ENCODE results near the gene LITAF.
"Not testable (repeated sequence)": the region's sequence is repeated elsewhere in the genome, so short reads cannot be mapped to it uniquely, and the experiment has no call there.

LITAF gene

DNA sequence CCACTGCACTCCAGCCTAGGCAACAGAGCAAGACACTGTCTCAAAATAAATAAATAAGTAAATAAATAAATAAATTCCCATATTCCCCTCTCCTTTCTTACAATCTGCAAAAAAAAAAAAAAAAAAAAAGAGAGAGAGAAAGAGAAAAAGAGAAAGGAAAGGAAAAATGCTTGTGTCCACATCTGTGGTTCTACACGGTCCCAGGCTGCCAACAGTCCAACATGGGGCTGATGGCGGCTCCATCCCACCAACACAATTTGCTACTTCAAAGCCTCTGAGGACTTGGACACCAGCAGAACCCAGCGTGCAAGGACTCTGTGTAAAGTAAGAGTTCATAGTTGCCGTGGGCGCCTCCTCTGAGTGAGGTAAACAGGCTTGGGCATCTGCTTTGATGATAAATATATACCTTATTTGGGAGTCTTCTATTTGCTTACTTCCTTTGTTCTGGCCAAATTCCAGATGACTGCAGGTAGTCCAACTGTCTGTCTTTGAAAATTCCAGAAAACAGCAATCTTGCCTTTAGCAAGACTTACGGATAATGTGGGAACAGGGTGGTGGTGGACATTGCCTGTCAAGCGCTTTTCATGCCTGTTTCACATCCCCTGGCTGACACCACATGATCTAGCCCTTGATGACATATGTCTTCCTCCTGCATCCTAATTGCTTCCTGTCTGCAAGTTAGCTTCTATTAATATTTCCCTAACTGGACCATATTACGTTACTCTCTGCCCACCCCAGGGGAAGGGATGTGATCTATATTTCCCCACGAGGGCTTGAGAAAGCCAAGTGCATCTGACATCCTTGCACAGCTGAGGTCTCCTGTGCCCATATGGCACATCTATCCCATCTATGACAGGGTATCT, 10.1 kb downstream of the LITAF start:
- no peak for DNase-seq (ENCODE audit: low read depth in 3 of 3, low spot score in 1 of 3)

DNA sequence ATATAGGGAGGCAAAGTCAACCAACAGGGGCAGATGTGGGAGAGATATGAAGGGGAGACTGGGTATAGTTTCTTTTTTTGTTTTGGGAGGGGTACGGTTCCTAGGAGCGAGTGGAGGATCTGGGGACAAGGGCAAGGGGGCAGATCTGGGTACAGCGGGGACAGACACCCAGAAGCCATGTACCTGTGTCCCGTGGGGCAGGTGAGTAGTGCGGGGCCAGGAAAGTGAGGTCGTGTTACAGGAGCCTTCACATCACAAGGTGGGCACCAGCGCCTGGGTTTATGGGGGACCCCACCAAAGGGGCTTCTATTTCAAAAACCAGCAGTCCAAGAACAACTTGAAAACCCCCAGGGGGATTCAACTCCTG, 11.5 kb downstream of the LITAF start:
- no peak for DNase-seq (ENCODE audit: low read depth in 3 of 3, low spot score in 1 of 3)

DNA sequence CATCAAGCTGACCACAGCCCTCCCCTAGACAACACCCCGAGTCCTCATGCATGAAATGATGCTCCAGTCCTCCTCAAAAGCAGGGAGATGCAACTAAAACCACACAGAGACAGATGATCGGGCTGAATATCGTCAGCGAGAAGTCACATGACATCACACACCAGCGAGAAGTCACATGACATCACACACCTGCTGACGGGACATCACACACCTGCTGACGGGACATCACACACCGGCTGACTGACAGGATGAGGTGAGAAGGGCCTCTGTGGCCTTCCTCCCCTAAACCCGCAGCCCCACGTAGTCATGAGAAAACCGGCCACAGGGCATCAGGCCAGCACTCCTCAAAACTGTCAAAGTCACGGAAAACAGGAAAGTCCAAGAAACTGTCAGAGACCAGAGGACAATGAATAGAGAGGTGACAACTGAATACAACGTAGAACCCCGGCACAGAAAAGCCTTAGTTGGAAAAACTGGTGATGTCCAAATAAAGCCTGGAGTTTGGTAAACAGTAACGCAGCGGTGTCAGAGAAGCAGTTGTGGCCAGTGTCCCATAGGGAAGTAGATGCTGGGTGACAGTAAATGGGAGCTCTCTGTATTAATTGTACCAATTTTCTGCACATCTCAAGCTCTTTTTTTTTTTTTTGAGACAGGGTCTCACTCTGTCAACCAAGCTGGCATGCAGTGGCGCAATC, 14.3 kb downstream of the LITAF start:
- DNase-seq (ENCODE audit: low read depth in 3 of 3, low spot score in 1 of 3): peak in 1 of 3 donors; percentile 22

DNA sequence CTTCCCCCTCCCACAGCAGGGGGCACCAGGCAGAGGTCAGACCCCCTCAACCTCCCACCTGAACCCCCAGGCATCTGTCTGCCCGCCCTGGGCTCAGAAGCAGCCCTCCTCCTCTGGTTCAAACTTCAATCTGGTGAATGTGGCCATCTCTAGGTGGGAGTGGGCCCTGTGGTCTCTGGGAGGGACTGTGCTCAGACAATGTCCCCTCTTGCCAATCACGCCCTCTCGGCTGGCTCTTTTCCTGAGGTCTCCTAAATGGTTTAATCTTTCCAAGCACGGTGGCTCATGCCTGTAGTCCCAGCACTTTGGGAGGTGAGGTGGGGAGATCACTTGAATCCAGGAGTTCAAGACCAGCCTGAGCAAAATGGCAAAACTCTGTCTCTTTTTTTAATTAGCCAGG, 15.2 kb downstream of the LITAF start:
- DNase-seq (ENCODE audit: low read depth in 3 of 3, low spot score in 1 of 3): no peak

DNA sequence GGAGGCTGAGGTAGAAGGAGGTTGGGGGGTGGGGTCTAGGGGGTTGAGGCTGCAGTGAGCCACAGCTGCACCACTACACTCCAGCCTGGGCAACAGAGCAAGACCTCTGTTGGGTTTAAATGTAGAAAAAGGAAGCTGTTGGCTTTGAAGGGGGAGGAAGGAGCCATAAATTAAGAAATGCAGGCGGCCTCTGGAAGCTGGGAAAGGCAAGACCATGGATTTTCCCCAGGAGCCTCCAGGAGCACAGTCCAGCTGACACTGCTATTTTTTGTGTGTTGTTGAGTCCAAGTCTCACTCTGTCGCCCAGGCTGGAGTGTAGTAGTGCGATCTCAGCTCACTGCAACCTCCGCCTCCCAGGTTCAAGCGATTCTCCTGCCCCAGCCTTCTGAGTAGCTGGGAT, 15.9 kb downstream of the LITAF start:
- no peak for DNase-seq (ENCODE audit: low read depth in 3 of 3, low spot score in 1 of 3)

DNA sequence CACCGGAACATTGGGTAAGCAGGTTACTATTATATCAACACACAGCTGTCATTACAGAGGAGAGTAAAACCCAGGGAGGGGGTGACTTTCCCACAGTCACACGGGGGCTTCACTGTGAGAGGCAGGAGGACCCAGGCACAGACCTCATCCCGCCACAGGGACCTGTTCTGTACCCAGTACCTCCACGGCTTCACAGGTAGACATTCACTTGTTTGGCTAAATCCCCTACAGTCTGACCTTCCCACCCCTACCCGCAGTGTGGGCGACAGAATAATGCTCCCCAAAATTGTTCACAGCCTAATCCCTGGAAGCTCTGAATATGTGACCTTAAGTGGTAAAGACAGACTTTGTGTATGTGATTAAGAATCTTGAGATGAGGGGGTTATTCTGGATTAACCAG, 16.5 kb downstream of the LITAF start:
- DNase-seq (ENCODE audit: low read depth in 3 of 3, low spot score in 1 of 3): no peak

DNA sequence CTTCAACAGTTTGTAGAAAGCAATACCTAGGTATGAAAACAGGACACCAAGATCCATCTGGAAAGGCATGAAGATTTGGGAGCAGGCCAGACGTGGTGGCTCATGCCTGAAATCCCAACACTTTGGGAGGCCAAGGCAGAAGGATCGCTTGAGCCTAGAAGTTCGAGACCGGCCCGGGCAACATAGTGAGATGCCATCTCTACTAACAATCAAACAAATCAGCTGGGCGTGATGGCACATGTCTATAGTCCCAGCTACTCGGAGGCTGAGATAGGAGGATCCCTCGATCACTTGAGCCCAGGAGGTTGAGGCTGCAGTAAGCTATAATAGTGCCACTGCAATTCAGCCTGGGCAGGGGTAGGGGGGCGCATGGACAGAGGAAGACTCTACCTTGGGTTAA, 20.3 kb downstream of the LITAF start:
- no peak for DNase-seq (ENCODE audit: low read depth in 3 of 3, low spot score in 1 of 3)

DNA sequence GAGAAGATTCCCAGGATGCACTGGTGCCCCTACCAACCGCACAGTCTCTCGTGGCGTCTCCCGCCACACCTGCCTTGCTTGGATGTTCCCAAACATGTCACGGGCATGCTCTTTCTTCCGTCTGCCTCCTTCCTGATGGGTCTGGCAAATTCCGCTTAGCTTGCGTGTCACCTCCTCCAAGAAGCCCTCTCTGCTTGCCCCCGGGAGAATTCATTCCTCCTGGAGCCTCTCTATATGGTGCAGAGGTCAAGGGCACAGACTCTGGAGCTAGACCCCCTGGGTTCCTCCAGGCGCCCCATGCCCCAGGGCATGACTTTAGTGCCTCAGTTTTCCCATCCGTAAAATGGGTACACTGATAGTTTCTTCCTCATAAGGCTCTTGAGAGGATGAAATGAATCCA, 21.1 kb downstream of the LITAF start:
- no peak for DNase-seq (ENCODE audit: low read depth in 3 of 3, low spot score in 1 of 3)

DNA sequence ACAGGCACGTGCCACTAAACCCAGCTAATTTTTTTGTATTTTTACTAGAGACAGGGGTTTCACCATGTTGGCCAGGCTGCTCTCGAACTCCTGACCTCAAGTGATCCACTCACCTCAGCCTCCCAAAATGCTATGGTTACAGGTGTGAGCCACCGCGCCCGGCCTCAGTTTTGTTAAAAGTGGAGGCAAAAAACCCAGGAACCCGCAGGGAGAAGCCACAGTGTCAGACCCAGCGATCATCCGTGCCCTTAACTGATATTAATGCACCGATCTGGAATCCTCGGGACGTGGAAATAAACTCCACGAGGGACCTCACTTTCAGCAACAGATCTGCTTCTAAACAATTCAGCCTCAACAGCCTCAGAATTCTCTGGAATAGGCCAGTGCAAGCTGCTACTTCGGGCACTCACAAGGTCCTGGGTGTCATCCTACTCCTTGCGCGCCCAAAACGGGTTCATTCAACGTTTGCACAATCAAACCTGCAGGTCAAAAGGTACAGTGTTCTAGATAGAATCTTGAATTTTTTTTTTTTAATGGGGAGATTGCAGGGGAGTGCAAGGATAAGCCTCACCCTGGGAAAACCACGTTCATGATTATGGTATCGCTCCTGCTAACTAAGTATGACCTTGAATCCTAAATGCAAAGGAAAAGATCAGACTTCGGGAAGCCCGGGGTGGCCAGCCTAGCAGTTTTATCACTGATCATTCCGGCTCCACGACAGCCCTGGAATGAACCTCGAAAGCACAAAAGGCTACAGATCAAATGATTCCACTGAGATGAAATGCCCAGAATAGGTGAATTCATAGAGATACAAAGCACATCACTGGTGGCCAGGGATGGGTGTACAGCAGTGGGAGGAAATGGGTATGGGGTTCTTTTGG, 22.4 kb downstream of the LITAF start:
- no peak for DNase-seq (ENCODE audit: low read depth in 3 of 3, low spot score in 1 of 3)

DNA sequence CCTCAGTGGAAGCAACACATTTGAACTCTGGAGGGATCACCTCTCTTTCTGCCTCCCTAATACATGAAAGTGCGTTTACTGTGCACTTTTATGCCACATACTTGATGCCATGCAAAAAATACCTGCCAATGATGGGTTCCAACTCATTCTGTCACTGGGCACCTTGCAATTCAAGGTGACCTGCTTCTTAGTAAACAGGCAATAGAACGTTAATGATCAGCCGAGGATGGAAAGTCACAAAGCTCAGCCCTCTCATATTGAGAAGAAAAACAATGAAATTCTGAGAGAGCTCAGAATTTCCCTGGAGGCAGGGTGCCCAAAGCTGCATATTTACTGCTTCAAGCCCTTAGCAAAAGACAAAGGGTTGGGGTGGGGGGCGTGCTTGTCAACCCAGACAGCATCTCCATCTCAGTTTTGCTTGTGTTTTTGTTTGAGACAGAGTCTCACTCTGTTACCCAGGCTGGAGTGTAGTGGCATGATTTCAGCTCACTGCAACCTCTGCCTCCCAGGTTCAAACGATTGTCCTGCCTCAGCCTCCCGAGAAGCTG, 23.2 kb downstream of the LITAF start:
- DNase-seq (ENCODE audit: low read depth in 3 of 3, low spot score in 1 of 3): no peak

DNA sequence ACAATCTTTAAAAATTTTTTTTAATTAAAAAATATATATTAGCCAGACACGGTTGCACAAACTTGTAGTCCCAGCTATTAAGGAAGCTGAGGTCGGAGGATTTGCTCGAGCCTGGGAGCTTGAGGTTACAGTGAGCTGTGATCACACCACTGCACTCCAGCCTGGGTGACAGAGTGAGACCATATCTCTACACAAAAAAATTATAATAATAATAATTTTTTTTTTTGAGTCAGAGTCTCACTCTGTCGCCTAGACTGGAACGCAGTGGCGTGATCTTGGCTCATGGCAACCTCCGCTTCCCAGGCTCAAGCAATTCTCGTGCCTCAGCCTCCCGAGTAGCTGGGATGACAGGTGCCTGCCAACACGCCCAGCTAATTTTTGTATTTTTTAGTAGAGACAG, 23.8 kb downstream of the LITAF start:
- no peak for DNase-seq (ENCODE audit: low read depth in 3 of 3, low spot score in 1 of 3)

DNA sequence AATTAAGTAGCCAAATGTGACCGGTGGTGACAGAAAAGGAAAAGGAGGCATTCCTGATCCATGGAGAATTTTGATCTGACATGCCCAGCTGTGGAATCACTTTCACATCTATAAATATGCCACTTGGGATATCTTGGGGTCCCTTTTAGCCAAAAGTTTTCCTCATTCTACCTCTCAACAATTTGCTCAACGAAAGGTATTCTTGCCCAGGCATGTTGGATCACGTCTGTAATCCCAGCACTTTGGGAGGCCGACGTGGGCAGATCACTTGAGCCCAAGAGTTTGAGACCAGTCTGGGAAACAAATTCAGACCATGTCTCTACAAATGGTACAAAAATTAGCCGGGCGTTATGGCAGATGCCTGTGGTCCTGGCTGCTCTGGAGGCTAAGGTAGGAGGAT, 24.3 kb downstream of the LITAF start:
- no peak for DNase-seq (ENCODE audit: low read depth in 3 of 3, low spot score in 1 of 3)

DNA sequence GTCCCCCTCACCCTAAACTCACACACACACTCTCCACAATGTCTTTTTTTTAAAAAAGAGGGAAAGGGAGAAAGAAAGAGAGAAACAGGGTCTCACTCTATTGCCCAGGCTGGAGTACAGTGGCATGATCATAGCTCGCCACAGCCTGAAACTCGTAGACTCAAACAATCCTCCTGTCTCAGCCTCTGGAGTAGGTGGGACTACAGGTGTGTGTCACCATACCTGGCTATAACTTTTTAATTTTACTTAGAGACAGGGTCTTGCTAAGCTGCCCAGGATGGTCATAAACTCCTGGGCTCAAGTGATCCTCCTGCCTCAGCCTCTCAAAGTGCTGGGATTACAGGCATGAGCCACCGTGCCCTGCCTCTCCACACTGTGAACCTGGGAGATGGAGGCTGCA, 24.9 kb downstream of the LITAF start:
- DNase-seq (ENCODE audit: low read depth in 3 of 3, low spot score in 1 of 3): no peak

DNA sequence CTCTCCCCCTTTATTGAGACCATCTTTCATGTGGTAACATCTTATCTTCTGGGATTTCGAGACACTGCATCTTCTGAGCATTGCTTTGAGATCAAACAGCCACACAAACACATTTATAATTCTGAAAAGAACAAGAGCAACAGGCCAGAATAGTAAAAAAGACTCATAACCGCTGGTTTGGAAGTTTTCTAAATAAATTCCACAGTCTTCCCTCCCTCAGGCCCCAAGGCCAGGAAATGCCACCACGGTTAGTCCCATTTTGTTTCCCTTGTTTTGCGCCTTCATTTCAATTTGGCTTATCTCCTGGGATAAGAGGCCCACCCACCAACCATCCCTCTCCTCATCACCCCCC, 25.3 kb downstream of the LITAF start:
- DNase-seq (ENCODE audit: low read depth in 3 of 3, low spot score in 1 of 3): no peak

DNA sequence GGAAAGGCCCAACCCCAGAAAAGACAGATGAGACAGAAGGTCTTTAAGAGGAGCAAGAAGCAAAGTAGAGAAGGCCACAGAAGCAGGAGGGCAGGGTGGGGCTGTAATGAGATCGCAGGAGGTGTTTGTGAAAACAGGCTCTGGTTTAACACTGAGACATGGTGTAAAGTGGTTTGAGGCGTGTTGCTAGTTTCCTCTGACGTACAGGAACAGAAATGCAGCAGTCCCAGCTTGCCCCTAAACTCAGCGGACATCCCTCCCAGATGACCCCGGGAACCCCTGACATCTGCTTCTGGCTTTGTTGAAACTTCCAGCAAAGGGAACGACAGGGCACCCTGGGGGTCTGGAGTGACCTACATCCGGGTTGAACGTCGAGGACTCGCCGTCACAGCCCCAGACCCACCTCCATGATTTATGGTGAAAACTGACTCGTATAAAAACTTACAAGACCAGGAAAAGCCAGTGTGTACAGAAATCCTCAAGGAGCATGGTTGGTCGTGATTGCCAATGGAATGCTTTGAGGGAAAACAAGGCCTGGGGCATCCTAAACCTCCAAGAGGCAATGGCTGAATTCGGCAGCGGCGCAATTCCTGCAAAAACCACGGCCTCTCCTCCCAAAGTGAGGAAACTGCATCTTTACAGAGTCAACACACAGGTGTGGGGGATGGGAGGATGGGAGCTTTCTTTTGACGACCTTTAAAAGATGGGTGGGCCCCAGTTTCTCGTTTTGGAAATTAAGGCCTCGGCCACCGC, 25.8 kb downstream of the LITAF start:
- peak; percentile 10 to 35 (median 31) for DNase-seq (ENCODE audit: low read depth in 3 of 3, low spot score in 1 of 3)

DNA sequence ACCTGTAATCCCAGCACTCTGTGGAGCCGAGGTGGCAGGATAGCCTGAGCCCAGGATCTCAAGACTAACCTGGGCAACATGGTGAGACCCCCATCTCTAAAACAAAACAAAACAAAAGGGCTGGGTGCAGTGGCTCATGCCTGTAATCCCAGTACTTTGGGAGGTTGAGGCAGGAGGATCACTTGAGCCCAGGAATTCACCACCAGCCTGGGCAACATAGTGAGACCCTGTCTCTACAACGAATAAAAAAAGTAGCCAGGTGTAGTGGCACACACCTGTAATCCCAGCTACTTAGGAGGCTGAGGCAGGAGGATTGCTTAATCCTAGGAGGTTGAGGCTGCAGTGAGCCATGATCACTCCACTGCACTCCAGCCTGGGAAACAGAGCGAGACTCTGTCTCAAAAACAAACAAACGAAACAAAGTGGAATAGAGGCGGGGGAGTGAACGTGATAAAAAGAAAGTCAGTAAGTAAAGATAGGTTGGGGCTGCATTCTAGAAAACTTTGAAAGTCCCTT, 28.4 kb downstream of the LITAF start:
- not testable (repeated sequence) for DNase-seq (ENCODE audit: low read depth in 3 of 3, low spot score in 1 of 3)

DNA sequence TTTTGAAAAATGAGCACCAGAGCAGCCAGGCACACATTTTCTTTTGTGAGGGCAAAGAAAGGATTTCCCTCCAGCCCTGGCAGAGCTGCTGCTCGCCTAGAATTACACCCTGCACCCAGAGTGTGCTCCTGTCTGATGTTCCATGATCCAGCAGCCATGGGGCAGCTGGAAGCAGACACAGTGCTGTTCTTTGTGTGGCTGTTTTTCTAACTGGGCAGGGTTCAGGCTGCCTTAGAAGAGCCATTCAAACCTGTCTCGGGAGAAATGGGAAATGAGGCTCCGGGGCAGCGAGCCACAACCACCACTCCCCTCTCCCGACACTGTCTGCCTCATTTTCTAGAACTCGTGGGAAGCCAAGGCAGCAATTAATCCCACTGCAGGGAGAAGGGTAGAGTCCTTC, 28.9 kb downstream of the LITAF start:
- DNase-seq (ENCODE audit: low read depth in 3 of 3, low spot score in 1 of 3): no peak

DNA sequence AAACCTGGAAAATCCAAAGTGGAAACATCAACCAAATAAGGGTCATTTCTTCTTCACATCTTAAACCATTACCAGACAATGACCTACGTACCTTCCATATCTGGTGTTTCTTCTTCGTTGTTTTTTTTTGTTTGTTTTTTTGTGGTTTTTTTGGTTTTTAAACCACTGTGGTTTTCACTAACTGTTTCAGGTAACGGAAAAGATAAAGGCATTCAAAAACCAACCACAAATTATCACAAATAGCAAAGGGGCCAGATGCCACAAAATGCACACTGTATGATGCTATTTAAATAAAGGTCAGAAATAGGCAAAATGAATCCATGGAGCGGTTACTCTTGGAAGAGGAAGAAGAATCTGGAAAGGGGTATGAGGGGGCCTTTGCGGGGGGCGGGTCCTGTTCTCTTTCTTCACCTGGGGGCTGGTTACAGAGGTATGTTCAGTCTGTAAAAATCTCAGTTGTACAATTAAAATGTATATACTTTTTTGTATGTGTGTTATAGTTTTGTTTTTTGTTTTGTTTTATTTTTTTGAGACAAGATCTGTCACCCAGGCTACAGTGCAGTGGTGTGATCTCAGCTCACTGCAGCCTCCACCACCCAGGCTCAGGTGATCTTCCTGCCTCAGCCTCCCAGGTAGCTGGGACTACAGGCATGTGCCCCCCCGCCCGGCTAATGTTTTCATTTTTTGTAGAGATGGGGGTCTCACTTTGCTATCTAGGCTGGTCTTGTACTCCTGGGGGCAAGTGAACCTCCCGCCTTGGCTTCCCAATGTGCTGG, 29.6 kb downstream of the LITAF start:
- no peak for DNase-seq (ENCODE audit: low read depth in 3 of 3, low spot score in 1 of 3)

DNA sequence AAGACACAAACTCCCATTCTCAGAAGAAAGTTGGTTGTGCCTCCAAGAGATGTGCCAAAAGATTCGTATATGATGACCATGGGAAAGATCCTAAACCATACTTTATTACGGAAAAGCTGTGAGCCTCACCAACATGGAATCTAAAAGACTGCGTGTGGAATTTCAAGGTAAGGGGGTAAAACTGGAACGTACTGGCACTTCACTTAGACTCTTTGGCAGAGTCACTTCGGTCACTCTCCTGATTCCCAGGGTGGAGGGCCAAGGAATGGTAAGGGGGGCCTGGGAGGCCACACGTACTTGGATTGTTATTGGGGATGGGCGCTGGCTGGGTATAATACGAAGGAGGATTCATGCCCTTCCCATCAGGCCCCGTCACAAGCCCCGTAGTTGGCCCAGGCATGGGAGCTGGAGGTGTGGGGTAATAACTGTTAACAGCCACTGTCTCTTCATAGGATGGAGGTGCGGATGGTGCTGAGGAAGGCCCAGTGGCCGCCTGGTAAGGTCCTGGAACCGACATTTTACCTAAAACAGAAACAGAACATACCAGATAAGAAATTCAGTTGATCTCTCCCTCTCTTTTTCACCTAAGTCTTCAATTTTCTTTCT, 30.4 kb downstream of the LITAF start:
- no peak for DNase-seq (ENCODE audit: low read depth in 3 of 3, low spot score in 1 of 3)
